ENCODE measurements around the gene ARID4A. TPM values are rescaled to one million over a fixed set of nuclear protein-coding genes. Genes with fewer than 3 reads are reported as not detected.
"Not testable (repeated sequence)": the region's sequence is repeated elsewhere in the genome, so short reads cannot be mapped to it uniquely, and the experiment has no call there.

Gene ARID4A
- total and polyA plus RNA-seq, 2 donors (not counting 3 experiments of a cell fraction or from before 2014, with no cell fraction given), result 3.7 to 20.0 TPM

DNA sequence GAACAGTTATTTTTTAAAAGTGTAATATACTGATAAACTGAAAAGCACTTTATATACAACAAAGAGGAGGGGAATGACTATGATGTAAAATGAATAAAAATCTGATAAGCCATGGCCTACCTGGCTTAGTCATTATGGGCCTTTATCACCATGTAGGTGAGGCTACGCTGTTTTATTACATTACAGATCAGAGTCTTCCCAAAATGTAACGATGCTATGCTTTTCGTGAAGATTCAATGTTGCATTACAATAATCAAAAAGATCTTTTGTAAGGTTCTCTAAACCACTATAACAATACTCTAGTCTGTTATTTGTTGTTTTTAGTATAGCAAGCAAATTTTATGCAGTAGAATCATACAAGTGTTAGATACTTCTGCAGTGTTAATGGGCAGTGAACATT is 34.2 kb downstream of the ARID4A start:
- no peak for DNase-seq (ENCODE audit: low read depth, low spot score)
- intact Hi-C loops (cut with micrococcal nuclease), result no loop called here
- peaks cover 3 to 4% of the 10 kb centered on the region in 2 experiments for H3K36me3 ChIP-seq (ENCODE audit: control insufficient read depth in 2 of 2, extremely low read depth in 1 of 2, insufficient read depth in 2 of 2, low read length in 2 of 2)
- no peaks in the 10 kb centered on the region for H4K20me1 ChIP-seq (replicated peaks; ENCODE audit: control insufficient read depth, extremely low read depth, insufficient read depth, low read length)
- FAIRE-seq, result no peak
- H3K4me2 ChIP-seq (ENCODE audit: insufficient read depth, low read length), result no peak overlapping the region
- no peak overlapping the region for H3K27ac ChIP-seq (ENCODE audit: insufficient read depth, low read depth, low read length)
- TF ChIP-seq FOS (IDR thresholded peaks at IDR 0.05; ENCODE audit: borderline replicate concordance, insufficient read depth, low read length), result no peak
- no peak for TF ChIP-seq GATA2 (IDR thresholded peaks at IDR 0.05; ENCODE audit: insufficient read depth, insufficient read length, low read depth, low read length)
- TF ChIP-seq, protein P1, sequence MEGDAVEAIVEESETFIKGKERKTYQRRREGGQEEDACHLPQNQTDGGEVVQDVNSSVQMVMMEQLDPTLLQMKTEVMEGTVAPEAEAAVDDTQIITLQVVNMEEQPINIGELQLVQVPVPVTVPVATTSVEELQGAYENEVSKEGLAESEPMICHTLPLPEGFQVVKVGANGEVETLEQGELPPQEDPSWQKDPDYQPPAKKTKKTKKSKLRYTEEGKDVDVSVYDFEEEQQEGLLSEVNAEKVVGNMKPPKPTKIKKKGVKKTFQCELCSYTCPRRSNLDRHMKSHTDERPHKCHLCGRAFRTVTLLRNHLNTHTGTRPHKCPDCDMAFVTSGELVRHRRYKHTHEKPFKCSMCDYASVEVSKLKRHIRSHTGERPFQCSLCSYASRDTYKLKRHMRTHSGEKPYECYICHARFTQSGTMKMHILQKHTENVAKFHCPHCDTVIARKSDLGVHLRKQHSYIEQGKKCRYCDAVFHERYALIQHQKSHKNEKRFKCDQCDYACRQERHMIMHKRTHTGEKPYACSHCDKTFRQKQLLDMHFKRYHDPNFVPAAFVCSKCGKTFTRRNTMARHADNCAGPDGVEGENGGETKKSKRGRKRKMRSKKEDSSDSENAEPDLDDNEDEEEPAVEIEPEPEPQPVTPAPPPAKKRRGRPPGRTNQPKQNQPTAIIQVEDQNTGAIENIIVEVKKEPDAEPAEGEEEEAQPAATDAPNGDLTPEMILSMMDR (IDR thresholded peaks at IDR 0.05; ENCODE audit: extremely low read depth in 1 of 2, insufficient read depth in 1 of 2, low read depth in 1 of 2, low read length in 2 of 2), result no peak
- no peak for TF ChIP-seq MAX (IDR thresholded peaks at IDR 0.05; ENCODE audit: insufficient read depth, insufficient read length)
- TF ChIP-seq EZH2 (IDR thresholded peaks at IDR 0.05; ENCODE audit: borderline replicate concordance, low read depth, low read length, severe bottlenecking), result no peak
- TF ChIP-seq POLR2AphosphoS5 (IDR thresholded peaks at IDR 0.05; ENCODE audit: insufficient read depth, low read depth, low read length), result no peak
- no peak for TF ChIP-seq MYC (IDR thresholded peaks at IDR 0.05; ENCODE audit: low read depth, low read length)
- TF ChIP-seq POLR2A (IDR thresholded peaks at IDR 0.05; ENCODE audit: low read depth, low read length), result no peak
- TF ChIP-seq JUN (IDR thresholded peaks at IDR 0.05; ENCODE audit: borderline replicate concordance, insufficient read depth, insufficient read length, low read depth), result no peak
- CTCF ChIA-PET, result no interaction called here
- H3K9me1 ChIP-seq (replicated peaks; ENCODE audit: control insufficient read depth, extremely low read depth, insufficient read depth, low read length), result no peaks in the 10 kb centered on the region
- no peaks in the 10 kb centered on the region for H3K9me3 ChIP-seq (replicated peaks; ENCODE audit: control insufficient read depth, insufficient read depth, low read length)
- H2AFZ ChIP-seq (ENCODE audit: low read depth, low read length), result no peak overlapping the region
- H3K27me3 ChIP-seq (ENCODE audit: control insufficient read depth in 2 of 2, insufficient read depth in 2 of 2, low read length in 2 of 2), result no peaks in the 10 kb centered on the region
- H3K4me3 ChIP-seq (replicated peaks in 1 of 3; ENCODE audit: insufficient read depth in 1 of 3, low read depth in 1 of 3, low read length in 3 of 3), result no peak overlapping the region
- dilution Hi-C loops (cut with MboI; ENCODE audit: extremely low pct_ligation_motif_present, low sequenced_read_pairs), result no loop called here
- BruUV-seq (replicated peaks), result no TSS peak
- no peaks in the 10 kb centered on the region for H3K79me2 ChIP-seq (ENCODE audit: control insufficient read depth, insufficient read depth, low read length)
- POLR2A ChIA-PET, result no interaction called here
- H3K9ac ChIP-seq (replicated peaks; ENCODE audit: extremely low read depth, insufficient read depth, low read length), result no peak overlapping the region
- H3K4me1 ChIP-seq (ENCODE audit: control insufficient read depth, extremely low read depth, insufficient read depth, low read length), result peaks cover 10% of the 10 kb centered on the region

GRCh38 chr14:58339666-58340065 is 41.3 kb downstream of the ARID4A start:
- H3K4me1 ChIP-seq (ENCODE audit: control insufficient read depth, extremely low read depth, insufficient read depth, low read length); FAIRE-seq; DNase-seq (ENCODE audit: low read depth, low spot score); H3K27me3 ChIP-seq (ENCODE audit: control insufficient read depth in 2 of 2, insufficient read depth in 2 of 2, low read length in 2 of 2); H3K4me2 ChIP-seq (ENCODE audit: insufficient read depth, low read length); H2AFZ ChIP-seq (ENCODE audit: low read depth, low read length); H3K27ac ChIP-seq (ENCODE audit: insufficient read depth, low read depth, low read length); H3K9me1 ChIP-seq (replicated peaks; ENCODE audit: control insufficient read depth, extremely low read depth, insufficient read depth, low read length); CTCF ChIA-PET; intact Hi-C loops (cut with micrococcal nuclease); H3K9me3 ChIP-seq (replicated peaks; ENCODE audit: control insufficient read depth, insufficient read depth, low read length); POLR2A ChIA-PET; H4K20me1 ChIP-seq (replicated peaks; ENCODE audit: control insufficient read depth, extremely low read depth, insufficient read depth, low read length); BruUV-seq (replicated peaks); H3K4me3 ChIP-seq (replicated peaks in 1 of 3; ENCODE audit: insufficient read depth in 1 of 3, low read depth in 1 of 3, low read length in 3 of 3); H3K9ac ChIP-seq (replicated peaks; ENCODE audit: extremely low read depth, insufficient read depth, low read length); dilution Hi-C loops (cut with MboI; ENCODE audit: extremely low pct_ligation_motif_present, low sequenced_read_pairs); H3K79me2 ChIP-seq (ENCODE audit: control insufficient read depth, insufficient read depth, low read length): not testable (repeated sequence)
- H3K36me3 ChIP-seq (ENCODE audit: control insufficient read depth in 2 of 2, extremely low read depth in 1 of 2, insufficient read depth in 2 of 2, low read length in 2 of 2), result peaks cover 0 to 11% of the 10 kb centered on the region in 2 experiments

Data from endothelial cell of umbilical vein (primary cell).